Activated B cell treated with CpG ODN at 0.5 μM for 24 hours (primary cell): ENCODE data around the gene SLC12A2. TPM values are rescaled to one million over a fixed set of nuclear protein-coding genes. Genes with fewer than 3 reads are reported as not detected.

ENCODE experiments used
- ATAC-seq: fragments of 200-7000 bp; cut with Tn5 transposase; one replicate; pipeline ENCODE4 v1.10.0; 2021; ENCODE audit warnings: low read depth, mild to moderate bottlenecking, moderate library complexity
- CTCF ChIA-PET: fragments of 350-600 bp; sonication (Branson Sonifier 250); formaldehyde crosslinking; loops from one replicate; lab custom pipeline; 2021; ENCODE audit warnings: antibody characterized with exemption; lab: Charles Lee
- POLR2A ChIA-PET: fragments of 350-600 bp; sonication (Branson Sonifier 250); formaldehyde crosslinking; loops from one replicate; lab custom pipeline; 2021; ENCODE audit warnings: antibody characterized with exemption; lab: Charles Lee
- DNase-seq: peaks from one replicate; pipeline ENCODE4 v3.0.0; 2022
- H3K27ac Mint-ChIP-seq: one replicate; pipeline ENCODE4 v1.8.0; 2020; ENCODE audit warnings: mixed read lengths
- H3K27me3 Mint-ChIP-seq: one replicate; pipeline ENCODE4 v1.8.0; 2021; ENCODE audit warnings: mixed read lengths
- H3K36me3 Mint-ChIP-seq: one replicate; pipeline ENCODE4 v1.8.0; 2021; ENCODE audit warnings: low read depth, mixed read lengths
- H3K4me1 Mint-ChIP-seq: one replicate; pipeline ENCODE4 v1.8.0; 2021; ENCODE audit warnings: mixed read lengths
- H3K4me3 Mint-ChIP-seq: one replicate; pipeline ENCODE4 v1.8.0; 2020; ENCODE audit warnings: mild to moderate bottlenecking, mixed read lengths
- H3K9me3 Mint-ChIP-seq: one replicate; pipeline ENCODE4 v1.8.0; 2020; ENCODE audit warnings: mixed read lengths
- intact Hi-C: fragments of 100-400 bp; cut with micrococcal nuclease; formaldehyde crosslinking; loops from one replicate; pipeline ENCODE4 v1.15.1; 2024
- total RNA-seq: library from RNA; stranded (reverse); gene quantifications from 2 replicates; pipeline ENCODE4 v1.2.3, GENCODE V29; 2022
- TF ChIP-seq, protein P1 (sequence below): fragments of 200-600 bp; IDR thresholded peaks from one replicate; pipeline ENCODE4 v1.8.0; 2022; ENCODE audit warnings: antibody characterized with exemption, mild to moderate bottlenecking

SLC12A2 gene
- total RNA-seq, 1 donor from 2014 or later, result 20.6 TPM

DNA sequence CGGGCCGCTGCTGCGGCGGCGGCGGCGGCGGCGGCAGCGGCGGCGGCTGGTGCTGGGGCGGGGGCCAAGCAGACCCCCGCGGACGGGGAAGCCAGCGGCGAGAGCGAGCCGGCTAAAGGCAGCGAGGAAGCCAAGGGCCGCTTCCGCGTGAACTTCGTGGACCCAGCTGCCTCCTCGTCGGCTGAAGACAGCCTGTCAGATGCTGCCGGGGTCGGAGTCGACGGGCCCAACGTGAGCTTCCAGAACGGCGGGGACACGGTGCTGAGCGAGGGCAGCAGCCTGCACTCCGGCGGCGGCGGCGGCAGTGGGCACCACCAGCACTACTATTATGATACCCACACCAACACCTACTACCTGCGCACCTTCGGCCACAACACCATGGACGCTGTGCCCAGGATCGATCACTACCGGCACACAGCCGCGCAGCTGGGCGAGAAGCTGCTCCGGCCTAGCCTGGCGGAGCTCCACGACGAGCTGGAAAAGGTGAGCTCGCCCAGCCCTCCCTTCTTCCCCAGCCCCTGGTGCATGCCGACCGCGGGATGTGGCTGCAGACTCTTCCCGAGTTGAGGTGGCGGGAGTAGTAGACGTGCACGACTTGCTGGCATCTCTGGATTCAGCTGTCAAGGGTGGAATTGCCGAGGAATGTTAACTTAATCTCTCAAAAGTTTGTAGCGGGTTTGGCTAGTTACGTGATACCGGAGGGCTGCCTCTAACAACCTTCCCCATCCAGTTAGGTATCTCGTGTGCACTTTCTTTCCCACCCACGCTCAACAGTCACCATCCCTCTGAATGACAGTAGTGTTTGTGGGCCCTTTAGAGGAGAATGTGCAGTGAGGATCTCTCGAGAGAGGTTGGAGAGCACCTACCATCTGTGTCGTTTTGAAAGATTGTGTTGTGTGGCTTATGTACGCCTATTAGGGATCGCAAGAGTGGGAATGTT lies 932 bp downstream of the SLC12A2 start:
- Mint-ChIP-seq H3K4me3 (peak overlapping the region; percentile 93), H3K9me3 (no peaks in the 10 kb centered on the region), H3K4me1 (peaks cover 62% of the 10 kb centered on the region), H3K36me3 (peaks cover 12% of the 10 kb centered on the region), H3K27ac (peak overlapping the region; percentile 75), H3K27me3 (no peaks in the 10 kb centered on the region)
- ATAC-seq (no peak), DNase-seq (peak; percentile 45)
- POLR2A ChIA-PET, result no interaction called here
- TF ChIP-seq, protein P1, sequence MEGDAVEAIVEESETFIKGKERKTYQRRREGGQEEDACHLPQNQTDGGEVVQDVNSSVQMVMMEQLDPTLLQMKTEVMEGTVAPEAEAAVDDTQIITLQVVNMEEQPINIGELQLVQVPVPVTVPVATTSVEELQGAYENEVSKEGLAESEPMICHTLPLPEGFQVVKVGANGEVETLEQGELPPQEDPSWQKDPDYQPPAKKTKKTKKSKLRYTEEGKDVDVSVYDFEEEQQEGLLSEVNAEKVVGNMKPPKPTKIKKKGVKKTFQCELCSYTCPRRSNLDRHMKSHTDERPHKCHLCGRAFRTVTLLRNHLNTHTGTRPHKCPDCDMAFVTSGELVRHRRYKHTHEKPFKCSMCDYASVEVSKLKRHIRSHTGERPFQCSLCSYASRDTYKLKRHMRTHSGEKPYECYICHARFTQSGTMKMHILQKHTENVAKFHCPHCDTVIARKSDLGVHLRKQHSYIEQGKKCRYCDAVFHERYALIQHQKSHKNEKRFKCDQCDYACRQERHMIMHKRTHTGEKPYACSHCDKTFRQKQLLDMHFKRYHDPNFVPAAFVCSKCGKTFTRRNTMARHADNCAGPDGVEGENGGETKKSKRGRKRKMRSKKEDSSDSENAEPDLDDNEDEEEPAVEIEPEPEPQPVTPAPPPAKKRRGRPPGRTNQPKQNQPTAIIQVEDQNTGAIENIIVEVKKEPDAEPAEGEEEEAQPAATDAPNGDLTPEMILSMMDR, result no peak
- CTCF ChIA-PET, result interaction anchor here (0.6 to 1.2 kb wide), 2 partner anchors 226 to 1385 kb away, joined by 3 to 4 read pairs; no protein-coding TSS in a partner anchor
- intact Hi-C loops, result loop anchor here (2.0 to 5.0 kb wide), 3 partner anchors 176 to 522 kb away; no protein-coding TSS in a partner anchor

GRCh38 chr5:128085413-128085812 lies 1.8 kb downstream of the SLC12A2 start:
- H3K27ac Mint-ChIP-seq, result no peak overlapping the region
- ATAC-seq, result no peak

DNA sequence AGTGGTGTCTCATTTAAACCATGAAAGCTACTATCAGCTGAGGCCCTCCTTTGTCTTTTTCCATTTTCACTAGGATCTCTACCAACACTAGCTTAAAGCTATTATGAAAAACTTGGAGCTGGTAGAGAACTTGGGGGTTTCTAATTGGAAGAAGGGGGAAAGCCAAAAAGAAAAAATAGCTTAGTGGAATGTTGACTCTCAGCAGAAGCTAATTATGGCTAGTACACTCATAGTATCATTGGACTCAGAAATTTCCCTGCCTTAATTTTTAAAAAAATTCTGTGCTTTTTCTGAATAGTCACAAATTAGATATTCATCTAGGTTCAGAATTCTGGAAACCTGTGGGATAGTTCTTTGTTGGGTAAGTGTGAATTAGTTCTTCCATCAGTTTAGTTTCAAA lies 8.0 kb downstream of the SLC12A2 start:
- Mint-ChIP-seq H3K9me3 (peaks cover under 1% of the 10 kb centered on the region), H3K4me3 (no peak overlapping the region), H3K4me1 (peaks cover 40% of the 10 kb centered on the region), H3K36me3 (peaks cover 20% of the 10 kb centered on the region), H3K27ac (no peak overlapping the region), H3K27me3 (no peaks in the 10 kb centered on the region)
- TF ChIP-seq, protein P1, result no peak
- ChIA-PET CTCF (no interaction called here), POLR2A (no interaction called here)
- intact Hi-C loops, result loop anchor here (5.0 kb wide), 1 partner anchor 36 kb away; no protein-coding TSS in a partner anchor
- no peak for DNase-seq
- ATAC-seq, result no peak

More at GRCh38 chr5:128085413-128085812, 1.8 kb downstream of the SLC12A2 start:
- Mint-ChIP-seq H3K27me3 (no peaks in the 10 kb centered on the region), H3K36me3 (peaks cover 11% of the 10 kb centered on the region), H3K9me3 (no peaks in the 10 kb centered on the region), H3K4me1 (peaks cover 57% of the 10 kb centered on the region), H3K4me3 (peak overlapping the region; percentile 93)
- POLR2A ChIA-PET, result no interaction called here
- TF ChIP-seq, protein P1, result no peak
- DNase-seq, result no peak
- intact Hi-C loops, result loop anchor here (2.0 kb wide), 1 partner anchor 177 kb away; no protein-coding TSS in a partner anchor
- CTCF ChIA-PET, result interaction anchor here (0.6 to 1.2 kb wide), 2 partner anchors 226 to 1386 kb away, joined by 3 to 4 read pairs; no protein-coding TSS in a partner anchor

DNA sequence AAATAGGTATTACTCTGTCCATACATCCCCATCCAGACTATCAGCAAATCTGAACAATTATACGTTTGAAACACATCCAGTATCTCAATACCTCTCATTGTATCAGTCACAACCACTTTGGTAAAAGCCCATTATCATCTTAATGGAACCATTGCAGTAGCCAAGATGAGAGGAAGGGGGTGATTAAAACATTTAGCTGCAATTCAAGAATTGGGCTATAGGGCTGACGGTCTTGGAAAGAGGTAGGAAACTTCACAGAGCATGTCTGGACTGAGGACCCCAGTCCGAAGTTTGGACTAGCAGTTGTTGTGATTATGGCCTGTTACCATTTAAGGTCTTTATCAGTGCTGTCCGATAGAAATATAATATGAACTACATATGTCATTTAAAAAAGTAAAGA lies 8.6 kb downstream of the SLC12A2 start:
- POLR2A ChIA-PET, result no interaction called here
- TF ChIP-seq, protein P1, result no peak
- ATAC-seq (no peak), DNase-seq (no peak)
- Mint-ChIP-seq H3K36me3 (peaks cover 23% of the 10 kb centered on the region), H3K4me1 (peaks cover 34% of the 10 kb centered on the region), H3K4me3 (no peak overlapping the region), H3K9me3 (peaks cover 3% of the 10 kb centered on the region), H3K27ac (no peak overlapping the region), H3K27me3 (no peaks in the 10 kb centered on the region)
- intact Hi-C loops, result loop anchor here (5.0 kb wide), 1 partner anchor 35 kb away; no protein-coding TSS in a partner anchor
- CTCF ChIA-PET, result no interaction called here

- DNase-seq (no peak), ATAC-seq (no peak)
- ChIA-PET POLR2A (interaction anchor here (1.1 kb wide), 1 partner anchor 11 kb away, joined by 3 read pairs; no protein-coding TSS in a partner anchor), CTCF (no interaction called here)
- intact Hi-C loops, result loop anchor here (5.0 kb wide), 1 partner anchor 34 kb away; no protein-coding TSS in a partner anchor
- no peak overlapping the region for H3K4me3 Mint-ChIP-seq
- no peak overlapping the region for H3K27ac Mint-ChIP-seq
- H3K4me1 Mint-ChIP-seq, result peaks cover 25% of the 10 kb centered on the region
- TF ChIP-seq, protein P1, result no peak
- no peaks in the 10 kb centered on the region for H3K27me3 Mint-ChIP-seq
- H3K36me3 Mint-ChIP-seq, result peaks cover 33% of the 10 kb centered on the region
- peaks cover 11% of the 10 kb centered on the region for H3K9me3 Mint-ChIP-seq
Measured at GRCh38 chr5:128093368-128093767, 9.8 kb downstream of the SLC12A2 start.
